Astrocyte (in vitro differentiated cells and primary cell): ENCODE results near the gene RXYLT1.

Experiments
- EZH2 ChIP-seq: IDR thresholded peaks from 2 replicates; pipeline ENCODE4 v1.6.1; 2012; ENCODE audit warnings: mild to moderate bottlenecking, low read length, inconsistent platforms; ENCODE audit not compliant: insufficient read depth
- TF ChIP-seq, protein P1 (sequence below): IDR thresholded peaks from 2 replicates; pipeline ENCODE4 v1.5.1; 2011; ENCODE audit warnings: low read depth, mild to moderate bottlenecking, inconsistent platforms, low read length, moderate library complexity; ENCODE audit not compliant: insufficient read depth

DNA sequence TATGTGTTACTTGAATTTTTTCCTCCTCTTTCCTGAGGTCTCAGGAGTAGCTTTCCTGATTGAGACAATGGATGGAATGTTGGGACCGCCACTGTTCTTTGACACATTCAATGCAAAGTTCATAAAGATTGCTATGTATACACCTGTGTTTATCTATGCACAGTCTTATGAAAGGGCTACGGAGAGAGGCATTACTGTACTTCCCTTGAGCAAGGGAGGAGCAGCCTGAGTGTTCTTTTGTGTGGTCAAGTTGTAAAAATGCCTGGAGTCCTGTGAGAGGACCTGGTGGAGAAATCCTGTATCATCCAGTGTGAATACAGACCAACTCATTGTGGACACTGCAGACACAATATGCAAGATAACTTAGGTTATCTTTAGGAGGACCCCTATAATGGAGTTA, 66.0 kb downstream of the RXYLT1 start:
- TF ChIP-seq, protein P1, sequence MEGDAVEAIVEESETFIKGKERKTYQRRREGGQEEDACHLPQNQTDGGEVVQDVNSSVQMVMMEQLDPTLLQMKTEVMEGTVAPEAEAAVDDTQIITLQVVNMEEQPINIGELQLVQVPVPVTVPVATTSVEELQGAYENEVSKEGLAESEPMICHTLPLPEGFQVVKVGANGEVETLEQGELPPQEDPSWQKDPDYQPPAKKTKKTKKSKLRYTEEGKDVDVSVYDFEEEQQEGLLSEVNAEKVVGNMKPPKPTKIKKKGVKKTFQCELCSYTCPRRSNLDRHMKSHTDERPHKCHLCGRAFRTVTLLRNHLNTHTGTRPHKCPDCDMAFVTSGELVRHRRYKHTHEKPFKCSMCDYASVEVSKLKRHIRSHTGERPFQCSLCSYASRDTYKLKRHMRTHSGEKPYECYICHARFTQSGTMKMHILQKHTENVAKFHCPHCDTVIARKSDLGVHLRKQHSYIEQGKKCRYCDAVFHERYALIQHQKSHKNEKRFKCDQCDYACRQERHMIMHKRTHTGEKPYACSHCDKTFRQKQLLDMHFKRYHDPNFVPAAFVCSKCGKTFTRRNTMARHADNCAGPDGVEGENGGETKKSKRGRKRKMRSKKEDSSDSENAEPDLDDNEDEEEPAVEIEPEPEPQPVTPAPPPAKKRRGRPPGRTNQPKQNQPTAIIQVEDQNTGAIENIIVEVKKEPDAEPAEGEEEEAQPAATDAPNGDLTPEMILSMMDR = no peak
- TF ChIP-seq EZH2 = no peak
